Mammary epithelial cell (primary cell): ENCODE measurements around the gene RTF2.

ENCODE experiments used
- CTCF ChIP-seq, 2 donors: IDR thresholded peaks in 1 of 2; conservative IDR thresholded peaks in 1 of 2; 2 replicates each; pipeline ENCODE4 v1.5.1; 2011 to 2012; ENCODE audit warnings: inconsistent platforms in 2 of 2, low read length in 2 of 2, mild to moderate bottlenecking in 2 of 2, control low read depth in 1 of 2, low read depth in 1 of 2; ENCODE audit not compliant: insufficient read depth in 1 of 2; ENCODE audit errors: extremely low read depth in 1 of 2
- EZH2 ChIP-seq: IDR thresholded peaks from 2 replicates; pipeline ENCODE4 v1.6.1; 2012; ENCODE audit warnings: low read length, inconsistent platforms, borderline replicate concordance

GRCh38 chr20:56487216-56487615, 18.8 kb downstream of the RTF2 start:
- TF ChIP-seq CTCF (conservative IDR thresholded peaks at IDR 0.05 in 1 of 2, IDR thresholded peaks at IDR 0.05 in 1 of 2; ENCODE audit: extremely low read depth in 1 of 2, insufficient read depth in 1 of 2, low read depth in 1 of 2, low read length in 2 of 2) (no peak), EZH2 (no peak)
